Stimulated activated CD4-positive, alpha-beta T cell treated with anti-CD3 and anti-CD28 coated beads, TNF-alpha, amount 100 ng/mL, for 4 hours (primary cell): ENCODE data around the gene TCN2.
"Not testable (repeated sequence)": the region's sequence is repeated elsewhere in the genome, so short reads cannot be mapped to it uniquely, and the experiment has no call there.

Experiments
- DNase-seq, 3 experiments: peaks; one replicate each; pipeline ENCODE4 v3.0.0-alpha.2; 2020; ENCODE audit warnings: low read depth in 3 of 3

TCN2 gene

GRCh38 chr22:30575859-30576258 lies 31.1 kb upstream of the TCN2 start:
- no peak for DNase-seq

- DNase-seq: no peak
These were observed 28.5 kb upstream of the TCN2 start for GRCh38 chr22:30578481-30578880.

GRCh38 chr22:30580896-30581295 lies 26.1 kb upstream of the TCN2 start:
- DNase-seq: no peak

GRCh38 chr22:30582051-30582450 lies 24.9 kb upstream of the TCN2 start:
- DNase-seq: no peak

DNA sequence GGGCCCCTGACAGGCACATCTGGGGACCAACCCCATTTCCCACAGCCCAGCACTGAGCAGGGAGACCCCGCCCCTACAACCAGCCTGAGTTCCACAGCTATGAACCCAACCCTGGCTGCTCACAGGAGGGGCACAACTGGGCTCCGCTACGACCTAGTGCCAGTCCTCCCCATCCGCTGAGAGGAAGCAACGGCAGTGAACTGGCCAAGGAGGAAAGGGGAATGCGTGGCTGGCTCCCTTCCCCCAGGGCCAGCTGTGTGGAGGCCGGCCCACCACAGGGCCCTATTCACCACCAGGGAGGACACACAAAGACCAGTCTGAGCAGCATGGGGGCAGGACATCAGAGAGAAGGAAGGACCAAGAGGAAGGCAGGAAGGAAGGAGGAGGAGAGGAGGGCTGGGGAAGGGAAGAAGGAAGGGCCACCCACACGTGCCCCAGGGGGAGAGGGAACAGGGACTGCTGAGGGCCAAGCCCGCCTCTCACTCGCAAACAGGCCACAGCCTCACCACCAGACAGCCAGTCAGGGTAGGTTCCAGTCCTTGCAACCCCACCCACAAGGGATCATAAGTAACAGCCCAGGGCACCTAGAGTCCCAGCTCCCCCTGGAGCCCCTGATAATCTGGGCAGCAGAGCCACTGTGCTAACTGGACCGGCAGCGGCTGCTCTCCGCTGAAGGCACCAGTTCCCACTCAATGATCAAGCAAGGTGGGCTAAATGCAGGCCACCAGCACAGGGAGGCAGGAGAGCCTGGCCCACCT lies 24.0 kb upstream of the TCN2 start:
- DNase-seq: no peak

DNA sequence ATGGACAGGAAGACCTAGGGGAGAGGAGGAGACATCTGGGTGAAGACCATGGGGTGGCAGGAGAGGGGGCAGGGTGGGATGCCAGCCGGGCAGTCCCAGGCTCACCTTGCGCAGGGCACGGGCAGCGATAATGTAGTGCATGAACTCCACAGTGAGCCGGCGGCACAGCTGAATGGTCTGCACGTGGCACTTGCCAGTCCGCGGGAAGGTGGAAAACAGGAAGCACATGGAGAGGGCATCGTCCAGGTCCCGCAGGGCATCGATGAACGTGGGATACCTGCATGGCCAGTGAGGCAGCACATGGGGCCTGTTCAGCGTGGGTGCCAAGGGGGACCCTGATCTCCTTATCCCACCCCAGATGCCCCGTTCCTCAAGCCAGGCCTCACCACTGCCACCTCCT lies 22.5 kb upstream of the TCN2 start:
- DNase-seq: no peak

DNA sequence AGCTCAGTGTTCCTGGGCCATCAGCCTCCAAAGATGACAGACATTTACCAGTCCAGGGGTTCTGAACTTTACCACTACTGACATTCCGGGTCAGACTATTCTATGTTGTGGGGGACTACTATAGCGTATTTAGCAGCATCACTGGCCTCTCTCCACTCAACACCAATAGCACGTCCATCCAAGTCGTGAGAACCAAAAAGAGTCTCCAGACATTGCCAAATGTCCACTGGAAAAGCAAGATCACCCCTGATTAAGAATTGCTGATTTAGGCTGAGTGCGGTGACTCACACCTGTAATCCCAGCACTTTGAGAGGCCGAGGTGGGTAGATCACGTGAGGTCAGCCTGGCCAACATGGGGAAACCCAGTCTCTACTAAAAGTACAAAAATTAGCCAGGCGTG lies 20.6 kb upstream of the TCN2 start:
- no peak for DNase-seq

GRCh38 chr22:30591191-30591587 lies 15.8 kb upstream of the TCN2 start:
- DNase-seq: no peak

- DNase-seq: peak; percentile 78 to 93 (median 88)
These were observed 15.2 kb upstream of the TCN2 start, which contains the start of gene PES1 for GRCh38 chr22:30591588-30592359. TSS of gene PES1 (minus strand) at chr22:30591910. CDS start at chr22:30591833, 77 bp downstream.

DNA sequence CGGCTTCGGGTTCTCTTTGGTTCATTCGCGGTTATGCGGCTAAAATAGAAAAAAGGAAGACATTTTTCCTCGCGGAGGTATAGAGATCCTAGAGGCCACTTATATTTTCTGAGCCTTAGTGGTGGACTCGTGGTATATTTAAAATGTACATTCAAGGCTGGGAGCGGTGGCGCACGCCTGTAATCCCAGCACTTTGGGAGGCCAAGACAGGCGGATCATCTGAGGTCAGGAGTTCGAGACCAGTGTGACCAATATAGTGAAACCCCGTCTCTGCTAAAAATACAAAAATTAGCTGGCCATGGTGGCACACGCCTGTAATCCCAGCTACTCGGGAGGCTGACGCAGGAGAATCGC lies 14.6 kb upstream of the TCN2 start:
- not testable (repeated sequence) for DNase-seq

DNA sequence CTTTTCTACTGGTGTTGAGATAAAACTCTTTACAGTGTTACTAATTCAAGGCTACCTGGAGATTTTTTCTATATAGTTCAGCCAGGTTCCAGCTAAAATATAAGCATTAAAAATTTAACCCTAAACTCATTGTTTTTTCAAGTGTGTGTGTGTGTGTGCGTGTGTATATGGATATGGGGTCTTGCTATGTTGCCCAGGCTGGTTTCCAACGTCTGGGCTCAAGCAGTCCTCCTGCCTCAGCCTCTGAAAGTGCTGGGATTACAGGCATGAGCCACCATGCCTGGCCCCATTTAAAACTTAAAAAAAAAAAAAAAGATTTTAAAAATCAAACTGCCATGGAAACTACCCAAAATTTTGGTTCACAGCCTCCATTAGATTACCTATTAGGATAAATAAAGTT lies 10.8 kb upstream of the TCN2 start:
- DNase-seq: no peak

GRCh38 chr22:30596886-30597285 lies 10.1 kb upstream of the TCN2 start:
- DNase-seq: no peak

DNA sequence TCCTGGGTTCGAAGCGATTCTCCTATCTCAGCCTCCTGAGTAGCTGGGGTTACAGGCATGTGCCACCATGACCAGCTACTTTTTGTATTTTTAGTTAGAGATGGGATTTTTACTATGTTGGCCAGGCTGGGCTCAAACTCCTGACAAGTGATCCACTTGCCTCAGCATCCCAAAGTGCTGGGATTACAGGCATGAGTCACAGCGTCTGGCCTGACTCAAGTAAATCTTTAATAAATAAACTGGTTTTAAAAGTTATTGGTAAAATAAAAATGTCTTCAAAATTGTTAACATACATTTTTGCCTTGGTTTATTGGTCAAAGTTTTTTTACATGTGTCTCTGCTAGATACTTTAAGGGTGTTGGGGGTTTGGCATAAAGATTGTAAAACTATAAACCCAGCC lies 8.0 kb upstream of the TCN2 start:
- no peak for DNase-seq

DNA sequence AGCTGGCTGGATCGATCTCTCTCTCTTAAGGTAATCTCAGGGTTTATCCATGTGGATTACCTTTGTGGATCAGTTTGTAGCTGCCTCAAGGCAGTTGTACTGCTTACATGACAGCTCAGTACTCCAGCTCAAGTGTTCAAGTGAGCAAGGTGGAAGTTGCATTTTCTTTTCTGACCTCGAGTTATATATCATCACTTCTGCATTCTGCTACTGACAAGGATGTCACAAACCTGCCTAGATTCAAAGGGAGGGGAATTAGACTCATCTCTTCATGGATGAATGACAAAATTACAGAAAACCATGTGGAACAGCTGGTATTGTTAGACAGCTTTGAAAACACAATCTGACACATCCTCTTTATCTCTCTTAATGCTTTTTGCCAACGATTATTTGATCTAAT lies 6.1 kb upstream of the TCN2 start:
- DNase-seq: no peak

DNA sequence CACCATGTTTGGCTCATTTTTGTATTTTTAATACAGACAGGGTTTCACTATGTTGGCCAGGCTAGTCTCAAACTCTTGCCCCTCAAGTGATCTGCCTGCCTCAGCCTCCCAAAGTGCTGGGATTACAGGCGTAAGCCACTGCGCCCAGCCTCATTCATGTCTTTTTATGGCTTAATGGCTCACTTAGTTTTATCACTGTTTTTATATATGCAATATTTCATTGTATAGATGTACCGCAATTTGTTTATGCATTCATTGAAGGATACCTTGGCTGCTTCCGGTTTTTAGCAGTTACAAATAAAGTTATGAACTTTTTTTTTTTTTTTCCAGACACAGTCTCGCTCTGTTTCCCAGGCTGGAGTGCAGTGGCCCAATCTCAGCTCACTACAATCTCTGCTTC lies 5.5 kb upstream of the TCN2 start:
- DNase-seq: no peak

- no peak for DNase-seq
These were observed 4.9 kb upstream of the TCN2 start for GRCh38 chr22:30602049-30602448.

- no peak for DNase-seq
These were observed 3.2 kb upstream of the TCN2 start for GRCh38 chr22:30603801-30604200.

DNA sequence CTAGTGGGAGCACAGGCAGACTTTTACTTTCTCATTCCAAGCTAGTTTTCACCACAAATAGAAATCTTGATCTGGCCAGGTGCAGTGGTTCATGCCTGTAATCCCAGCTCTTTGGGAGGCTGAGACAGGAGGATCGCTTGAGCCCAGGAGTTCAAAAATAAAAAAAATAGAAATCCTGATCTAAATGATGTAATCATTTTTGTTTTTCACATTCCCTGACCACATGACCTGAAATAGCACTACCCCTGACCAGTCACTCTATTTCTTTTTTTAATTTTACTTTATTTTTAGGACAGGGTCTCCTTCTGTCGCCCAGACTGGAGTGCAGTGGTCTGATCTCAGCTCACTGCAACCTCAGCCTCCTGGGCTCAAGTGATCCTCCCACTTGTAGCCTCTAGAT lies 2.3 kb upstream of the TCN2 start:
- no peak for DNase-seq

DNA sequence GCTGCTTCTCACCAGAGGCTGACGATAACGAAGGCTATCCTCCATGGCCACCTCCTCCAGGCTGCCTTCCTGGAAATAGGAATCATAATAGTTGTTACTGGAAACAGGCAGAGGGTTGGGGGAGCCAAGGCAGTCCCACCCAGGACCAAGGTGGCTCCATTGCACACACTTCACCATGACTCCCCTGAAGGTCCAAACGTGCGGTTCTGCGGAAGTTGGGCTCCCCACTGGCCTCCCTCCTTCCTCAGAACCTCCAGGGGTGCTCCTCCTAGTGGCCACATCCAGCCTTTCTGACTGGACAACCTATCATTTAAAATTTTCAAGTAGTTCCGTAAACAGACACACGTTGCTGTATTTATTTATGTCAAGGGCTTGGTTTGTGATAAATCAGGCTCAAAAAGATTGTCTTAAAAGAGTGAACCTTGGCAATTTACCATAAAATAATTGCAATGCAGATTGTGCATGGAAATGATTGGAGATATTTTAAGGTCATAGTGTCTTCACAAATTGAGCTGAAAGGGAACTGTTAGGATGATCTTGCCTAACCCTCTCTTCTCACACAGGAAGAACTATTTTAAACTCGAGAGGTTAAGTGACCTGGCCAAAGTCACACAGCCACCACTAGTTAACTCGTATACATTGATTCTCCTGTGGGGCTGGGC lies 1.4 kb upstream of the TCN2 start:
- DNase-seq: no peak

DNA sequence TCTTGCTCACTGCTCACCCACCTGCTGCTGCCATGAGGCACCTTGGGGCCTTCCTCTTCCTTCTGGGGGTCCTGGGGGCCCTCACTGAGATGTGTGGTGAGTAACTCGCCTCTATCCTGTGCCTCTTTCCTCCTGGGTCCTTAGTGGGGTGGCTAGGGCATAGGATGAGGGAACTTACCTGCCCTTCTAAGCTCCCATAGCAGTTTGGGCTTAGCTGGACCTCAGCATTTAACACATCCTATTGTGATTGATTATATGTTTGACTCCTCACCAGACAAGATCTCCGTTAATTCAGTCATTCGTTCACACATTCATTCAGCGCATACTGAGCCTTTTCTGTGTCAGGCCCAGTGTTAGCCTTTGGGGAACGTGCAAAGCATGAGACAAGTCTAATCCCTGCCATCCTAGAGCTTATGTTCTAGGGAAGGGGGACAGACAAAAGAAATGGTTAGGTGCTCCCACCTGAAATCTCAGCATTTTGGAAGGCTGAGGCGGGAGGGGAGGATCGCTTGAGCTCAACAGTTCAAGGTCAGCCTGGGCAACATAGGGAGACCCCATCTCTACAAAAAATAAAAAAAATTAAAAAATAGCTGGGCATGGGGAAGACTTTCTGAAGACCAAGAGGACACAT lies 441 bp downstream of the TCN2 start:
- no peak for DNase-seq

DNA sequence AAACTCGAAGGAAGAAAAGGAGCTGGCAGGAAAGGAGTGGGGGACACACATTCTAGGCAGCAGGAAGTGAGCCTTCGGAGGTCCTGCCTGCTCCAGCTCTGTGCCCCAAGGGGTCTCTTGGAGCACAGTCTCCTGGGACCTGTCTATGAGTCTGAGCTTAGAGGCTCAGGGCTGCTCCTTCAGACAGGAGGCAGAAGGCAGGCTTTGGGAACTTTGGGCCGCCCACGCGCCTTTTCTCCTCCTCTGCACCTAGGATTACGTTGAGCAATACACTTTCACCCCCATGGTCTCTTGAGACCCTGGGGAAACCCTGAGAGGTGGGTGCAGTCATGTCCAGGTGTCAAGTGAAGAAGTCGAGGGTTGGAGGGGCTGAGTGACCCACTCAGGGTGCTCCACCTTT lies 965 bp downstream of the TCN2 start:
- DNase-seq: no peak
